ENCODE results near the gene MALSU1. TPM values are rescaled to one million over a fixed set of nuclear protein-coding genes. Genes with fewer than 3 reads are reported as not detected.

Gene MALSU1
- total and polyA plus RNA-seq, 2 of the 13 experiments (the other 11 are each of a cell fraction or from before 2014, with no cell fraction given), result 72.0 to 141 TPM

DNA sequence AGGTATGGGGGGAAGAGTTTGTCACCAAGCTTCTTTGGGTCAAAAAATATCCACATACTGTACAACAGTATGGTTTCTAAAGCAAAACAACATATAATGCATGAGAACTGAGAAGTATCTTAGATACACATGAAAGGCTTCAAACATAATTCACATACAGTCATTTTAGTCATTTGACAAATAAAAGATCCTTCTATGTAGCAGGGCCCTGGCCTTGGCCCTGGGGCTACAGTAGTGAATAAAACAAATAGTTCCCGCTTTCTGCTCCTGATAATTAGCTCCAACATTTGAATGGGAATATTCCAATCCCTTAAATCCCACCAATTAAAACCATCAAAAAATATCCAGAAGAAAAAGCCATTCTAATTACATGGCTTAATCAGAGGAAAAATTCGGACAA, 51.3 kb downstream of the MALSU1 start:
- no peaks in the 10 kb centered on the region for H3K9me3 ChIP-seq (ENCODE audit: low read length)
- in situ Hi-C loops (cut with HindIII; ENCODE audit: extremely low pct_ligation_motif_present, low pct_unique_long_range_greater_than_20kb) (no loop called here), intact Hi-C loops (cut with micrococcal nuclease; ENCODE audit: unreplicated experiment) (no loop called here)
- no peak overlapping the region for H3K4me3 ChIP-seq (replicated peaks in 1 of 3; ENCODE audit: insufficient read depth in 1 of 3, low read depth in 2 of 3, low read length in 3 of 3)
- ChIA-PET CTCF (ENCODE audit: low intra/inter-chr PET ratio, low total read pairs) (no interaction called here), POLR2A (no interaction called here)
- TF ChIP-seq MBNL3 (CRISPR knock-in tag; conservative IDR thresholded peaks at IDR 0.05) (no peak), HES4 (CRISPR knock-in tag; IDR thresholded peaks at IDR 0.05; ENCODE audit: borderline replicate concordance) (no peak), ZNF230 (CRISPR knock-in tag; IDR thresholded peaks at IDR 0.05) (no peak), CHD2 (IDR thresholded peaks at IDR 0.05; ENCODE audit: low read depth, low read length) (no peak), CBFB (CRISPR knock-in tag; IDR thresholded peaks at IDR 0.05) (no peak), NPAS2 (CRISPR knock-in tag; IDR thresholded peaks at IDR 0.05; ENCODE audit: borderline replicate concordance) (no peak), RBM39 (IDR thresholded peaks at IDR 0.05; ENCODE audit: low read depth, low read length, poor library complexity, severe bottlenecking) (no peak), CREB3 (CRISPR knock-in tag; IDR thresholded peaks at IDR 0.05) (no peak), HNRNPL (IDR thresholded peaks at IDR 0.05; ENCODE audit: low read depth, low read length) (no peak), SRSF9 (IDR thresholded peaks at IDR 0.05; ENCODE audit: borderline replicate concordance, insufficient read depth, low read depth, low read length, poor library complexity, severe bottlenecking) (no peak), IKZF1 (IDR thresholded peaks at IDR 0.05) (no peak), REPIN1 (CRISPR knock-in tag; IDR thresholded peaks at IDR 0.05; ENCODE audit: borderline replicate concordance, low read depth) (no peak), ATF3 (CRISPR knock-in tag; IDR thresholded peaks at IDR 0.05) (no peak), SOX13 (IDR thresholded peaks at IDR 0.05) (no peak), SOX13 (CRISPR knock-in tag; conservative IDR thresholded peaks at IDR 0.05 in 1 of 2, IDR thresholded peaks at IDR 0.05 in 1 of 2) (no peak)
- TF ChIP-seq, protein P1, sequence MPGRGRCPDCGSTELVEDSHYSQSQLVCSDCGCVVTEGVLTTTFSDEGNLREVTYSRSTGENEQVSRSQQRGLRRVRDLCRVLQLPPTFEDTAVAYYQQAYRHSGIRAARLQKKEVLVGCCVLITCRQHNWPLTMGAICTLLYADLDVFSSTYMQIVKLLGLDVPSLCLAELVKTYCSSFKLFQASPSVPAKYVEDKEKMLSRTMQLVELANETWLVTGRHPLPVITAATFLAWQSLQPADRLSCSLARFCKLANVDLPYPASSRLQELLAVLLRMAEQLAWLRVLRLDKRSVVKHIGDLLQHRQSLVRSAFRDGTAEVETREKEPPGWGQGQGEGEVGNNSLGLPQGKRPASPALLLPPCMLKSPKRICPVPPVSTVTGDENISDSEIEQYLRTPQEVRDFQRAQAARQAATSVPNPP (CRISPR knock-in tag; IDR thresholded peaks at IDR 0.05), result no peak
- TF ChIP-seq, protein P2, sequence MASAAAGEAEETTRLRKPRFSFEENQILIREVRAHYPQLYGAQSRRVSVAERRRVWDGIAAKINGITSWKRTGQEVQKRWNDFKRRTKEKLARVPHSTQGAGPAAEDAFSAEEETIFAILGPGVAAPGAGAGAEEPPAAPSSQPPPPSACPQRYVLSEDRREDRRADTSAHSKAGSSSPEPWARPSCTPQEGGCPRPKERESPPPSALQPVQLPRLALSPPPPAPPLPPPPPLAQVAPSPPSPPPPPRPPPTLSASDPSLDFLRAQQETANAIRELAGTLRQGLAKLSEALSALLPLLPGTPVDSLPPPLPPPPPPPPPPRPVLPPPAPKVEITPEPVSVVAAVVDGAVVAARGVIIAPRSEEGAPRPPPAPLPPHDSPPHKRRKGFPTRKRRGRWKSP (CRISPR knock-in tag; IDR thresholded peaks at IDR 0.05), result no peak
- H3K79me2 ChIP-seq (ENCODE audit: insufficient read depth, low read length), result peaks cover 4% of the 10 kb centered on the region
- H2AFZ ChIP-seq (ENCODE audit: low read length), result no peak overlapping the region
- no TSS peak for BruUV-seq (replicated peaks)
- H4K20me1 ChIP-seq (ENCODE audit: insufficient read depth, low read length), result no peaks in the 10 kb centered on the region
- FAIRE-seq (no peak), DNase-seq (ENCODE audit: low spot score) (no peak), ATAC-seq (no peak)
- H3K27ac ChIP-seq (ENCODE audit: extremely low read length, insufficient read depth, low read length), result no peak overlapping the region
- no peak overlapping the region for H3K9ac ChIP-seq (ENCODE audit: insufficient read depth, low read depth, low read length)
- 99% methylated on average over 2 of the region's 2 CpGs for WGBS (ENCODE audit: low lambda C conversion rate)
- H3K36me3 ChIP-seq (replicated peaks in 1 of 2; ENCODE audit: control insufficient read depth in 1 of 2, insufficient read depth in 2 of 2, low read length in 2 of 2), result peaks cover 9 to 44% of the 10 kb centered on the region in 2 experiments
- H3K4me1 ChIP-seq (ENCODE audit: insufficient read depth, low read length), result peaks cover 25% of the 10 kb centered on the region
- no peaks in the 10 kb centered on the region for H3K27me3 ChIP-seq (ENCODE audit: control insufficient read depth in 1 of 2, insufficient read depth in 2 of 2, low read length in 2 of 2)
- H3K4me2 ChIP-seq (ENCODE audit: low read depth, low read length), result no peak overlapping the region
